Stimulated activated CD4-positive, alpha-beta T cell treated with anti-CD3 and anti-CD28 coated beads, Interleukin-1b, Interleukin-23, amount 100 ng/mL, for 24 hours (primary cell): ENCODE data around the gene PPP6C.
"Not testable (repeated sequence)": the region's sequence is repeated elsewhere in the genome, so short reads cannot be mapped to it uniquely, and the experiment has no call there.

Source experiments
- DNase-seq, 4 experiments: peaks; one replicate each; pipeline ENCODE4 v3.0.0-alpha.2; 2020; ENCODE audit warnings: low read depth in 4 of 4, low spot score in 1 of 4

PPP6C gene

GRCh38 chr9:125189361-125190289 is at the start of gene PPP6C:
Gene PPP6C, minus strand, starts transcription at chr9:125189803. Its CDS starts 85 bp downstream, at chr9:125189718.
- DNase-seq, result peak; percentile 95 to 98 (median 96)

GRCh38 chr9:125238915-125239446 is 49.4 kb upstream of the PPP6C start:
- DNase-seq, result no peak

GRCh38 chr9:125238127-125238914 is 48.7 kb upstream of the PPP6C start:
- DNase-seq, result no peak

- not testable (repeated sequence) for DNase-seq
Observed at GRCh38 chr9:125236520-125237159, 47.0 kb upstream of the PPP6C start.

- DNase-seq, result no peak
Observed at GRCh38 chr9:125235804-125236519, 46.4 kb upstream of the PPP6C start.

- DNase-seq, result not testable (repeated sequence)
Observed at GRCh38 chr9:125234099-125234498, 44.5 kb upstream of the PPP6C start.

- no peak for DNase-seq
Observed at GRCh38 chr9:125233678-125234077, 44.1 kb upstream of the PPP6C start.

- DNase-seq, result no peak
Observed at GRCh38 chr9:125227761-125228160, 38.2 kb upstream of the PPP6C start.

- not testable (repeated sequence) for DNase-seq
Observed at GRCh38 chr9:125224858-125225257, 35.3 kb upstream of the PPP6C start.

- no peak for DNase-seq
Observed at GRCh38 chr9:125218621-125219020, 29.0 kb upstream of the PPP6C start.

GRCh38 chr9:125214186-125214585 is 24.6 kb upstream of the PPP6C start:
- DNase-seq, result no peak

GRCh38 chr9:125204477-125204876 is 14.9 kb upstream of the PPP6C start:
- DNase-seq, result no peak

- DNase-seq, result no peak
Observed at GRCh38 chr9:125202846-125203618, 13.4 kb upstream of the PPP6C start.

- DNase-seq, result peak; percentile 83 to 91 (median 88)
Observed at GRCh38 chr9:125200216-125201047, 10.8 kb upstream of the PPP6C start, which contains the start of gene RABEPK. Gene RABEPK, plus strand, starts transcription at chr9:125200542. Its CDS starts 2,472 bp downstream, at chr9:125203014.

GRCh38 chr9:125195591-125195990 is 6.0 kb upstream of the PPP6C start:
- not testable (repeated sequence) for DNase-seq

- not testable (repeated sequence) for DNase-seq
Observed at GRCh38 chr9:125194466-125194865, 4.9 kb upstream of the PPP6C start.

- peak in 2 of 4 experiments; percentile 7 to 19 for DNase-seq
Observed at GRCh38 chr9:125190361-125190801, 778 bp upstream of the PPP6C start.

GRCh38 chr9:125189011-125189360 is 617 bp downstream of the PPP6C start:
- peak in 1 of 4 experiments; percentile 18 for DNase-seq

- no peak for DNase-seq
Observed at GRCh38 chr9:125183561-125183960, 6.0 kb downstream of the PPP6C start.
